ENCODE measurements around the gene B3GNT3. TPM values are rescaled to one million over a fixed set of nuclear protein-coding genes. Genes with fewer than 3 reads are reported as not detected.

B3GNT3 gene
- total and polyA plus RNA-seq, 2 donors (not counting 1 experiment from before 2014, with no cell fraction given), result 0.06 TPM; not detected in 1

DNA sequence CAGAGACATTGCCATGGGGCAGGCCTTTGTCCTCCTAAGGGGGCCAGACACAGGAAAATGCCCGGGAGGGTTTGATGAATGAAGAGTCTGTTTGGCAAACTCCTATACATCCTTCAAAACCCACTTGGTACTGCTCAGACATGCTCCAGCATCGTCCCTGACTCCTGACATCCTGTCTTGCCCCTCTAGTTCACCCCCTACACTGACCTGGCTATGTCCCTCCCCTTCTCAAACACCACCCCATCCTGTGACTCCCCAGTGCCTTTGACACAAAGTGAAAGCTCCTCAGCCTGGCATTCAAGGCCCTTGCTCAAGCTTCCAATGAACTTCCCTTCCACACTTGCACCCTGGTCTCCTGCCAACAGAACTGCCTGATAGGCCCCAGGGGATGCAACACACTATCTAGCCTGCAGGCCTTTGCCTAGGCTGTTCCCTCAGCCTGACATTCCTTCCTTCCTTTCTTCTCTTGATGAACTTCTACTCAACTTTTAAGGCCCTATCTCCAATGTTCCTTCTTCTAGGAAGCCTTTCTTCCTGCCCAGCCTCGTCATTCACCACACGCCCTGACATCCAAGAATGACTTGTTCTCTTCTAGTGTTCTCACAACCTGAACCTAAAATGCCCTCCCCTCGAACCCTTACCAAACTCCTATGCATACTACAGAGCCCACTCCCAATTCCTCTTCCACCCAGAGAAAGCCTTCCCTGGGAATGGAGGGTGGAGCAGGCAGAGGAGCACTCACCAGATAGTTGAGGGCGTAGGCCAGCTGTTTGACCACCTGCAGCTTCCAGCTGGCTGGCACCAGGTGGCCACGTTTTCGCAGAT, 40.5 kb downstream of the B3GNT3 start:
- no peaks in the 10 kb centered on the region for H3K27me3 ChIP-seq (replicated peaks in 1 of 4; ENCODE audit: control extremely low read depth in 1 of 4, control insufficient read depth in 3 of 4, insufficient read depth in 4 of 4, low read length in 3 of 4)
- no peaks in the 10 kb centered on the region for H3K4me1 Mint-ChIP-seq
- H3K79me2 ChIP-seq (ENCODE audit: control insufficient read depth, insufficient read depth, low read length), result peaks cover 10% of the 10 kb centered on the region
- H3K9me3 Mint-ChIP-seq (ENCODE audit: insufficient read depth), result no peaks in the 10 kb centered on the region
- H4K20me1 ChIP-seq (ENCODE audit: control insufficient read depth, insufficient read depth, low read length, poor library complexity, severe bottlenecking), result peaks cover 24% of the 10 kb centered on the region
- ATAC-seq (ENCODE audit: low read depth) (no peak), DNase-seq (no peak)
- no peaks in the 10 kb centered on the region for H3K4me1 ChIP-seq (ENCODE audit: control insufficient read depth in 2 of 2, insufficient read depth in 2 of 2, low read length in 2 of 2)
- H3K27me3 Mint-ChIP-seq, result no peaks in the 10 kb centered on the region
- ChIA-PET CTCF (no interaction called here), POLR2A (interaction anchor here (0.7 kb wide), 1 partner anchor 9 kb away, joined by 3 read pairs; no protein-coding TSS in a partner anchor)
- H3K27ac Mint-ChIP-seq, result peak overlapping the region; percentile 59
- H3K27ac ChIP-seq (ENCODE audit: low read length in 2 of 2), result no peak overlapping the region
- TF ChIP-seq EZH2 (IDR thresholded peaks at IDR 0.05; ENCODE audit: borderline replicate concordance, insufficient read depth, low read depth, low read length, poor library complexity, severe bottlenecking), result no peak
- TF ChIP-seq, protein P1, sequence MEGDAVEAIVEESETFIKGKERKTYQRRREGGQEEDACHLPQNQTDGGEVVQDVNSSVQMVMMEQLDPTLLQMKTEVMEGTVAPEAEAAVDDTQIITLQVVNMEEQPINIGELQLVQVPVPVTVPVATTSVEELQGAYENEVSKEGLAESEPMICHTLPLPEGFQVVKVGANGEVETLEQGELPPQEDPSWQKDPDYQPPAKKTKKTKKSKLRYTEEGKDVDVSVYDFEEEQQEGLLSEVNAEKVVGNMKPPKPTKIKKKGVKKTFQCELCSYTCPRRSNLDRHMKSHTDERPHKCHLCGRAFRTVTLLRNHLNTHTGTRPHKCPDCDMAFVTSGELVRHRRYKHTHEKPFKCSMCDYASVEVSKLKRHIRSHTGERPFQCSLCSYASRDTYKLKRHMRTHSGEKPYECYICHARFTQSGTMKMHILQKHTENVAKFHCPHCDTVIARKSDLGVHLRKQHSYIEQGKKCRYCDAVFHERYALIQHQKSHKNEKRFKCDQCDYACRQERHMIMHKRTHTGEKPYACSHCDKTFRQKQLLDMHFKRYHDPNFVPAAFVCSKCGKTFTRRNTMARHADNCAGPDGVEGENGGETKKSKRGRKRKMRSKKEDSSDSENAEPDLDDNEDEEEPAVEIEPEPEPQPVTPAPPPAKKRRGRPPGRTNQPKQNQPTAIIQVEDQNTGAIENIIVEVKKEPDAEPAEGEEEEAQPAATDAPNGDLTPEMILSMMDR (IDR thresholded peaks at IDR 0.05), result no peak
- no peak overlapping the region for H3K4me2 ChIP-seq (replicated peaks; ENCODE audit: low read depth, low read length, poor library complexity, severe bottlenecking)
- no peak overlapping the region for H3K9ac ChIP-seq (ENCODE audit: low read length)
- H2AFZ ChIP-seq (ENCODE audit: insufficient read depth, low read depth, low read length, poor library complexity, severe bottlenecking), result no peak overlapping the region
- no peak overlapping the region for H3K4me3 ChIP-seq (ENCODE audit: control extremely low read depth in 1 of 5, extremely low read depth in 1 of 5, insufficient read depth in 1 of 5, low read depth in 2 of 5, low read length in 4 of 5)
- H3K9me3 ChIP-seq (ENCODE audit: control extremely low read depth in 1 of 3, control insufficient read depth in 2 of 3, insufficient read depth in 1 of 3, low read length in 2 of 3), result peaks cover 0 to 7% (median 0%) of the 10 kb centered on the region in 3 donors
- WGBS (ENCODE audit: insufficient coverage), result 94% methylated on average over 5 of the region's 8 CpGs
- intact Hi-C loops (cut with micrococcal nuclease), result no loop called here
- peaks cover 1 to 84% of the 10 kb centered on the region in 2 experiments for H3K36me3 ChIP-seq (replicated peaks in 1 of 2; ENCODE audit: control extremely low read depth in 1 of 2, control insufficient read depth in 1 of 2, extremely low read depth in 1 of 2, insufficient read depth in 2 of 2, low read length in 1 of 2)
- H3K4me3 Mint-ChIP-seq, result no peak overlapping the region

DNA sequence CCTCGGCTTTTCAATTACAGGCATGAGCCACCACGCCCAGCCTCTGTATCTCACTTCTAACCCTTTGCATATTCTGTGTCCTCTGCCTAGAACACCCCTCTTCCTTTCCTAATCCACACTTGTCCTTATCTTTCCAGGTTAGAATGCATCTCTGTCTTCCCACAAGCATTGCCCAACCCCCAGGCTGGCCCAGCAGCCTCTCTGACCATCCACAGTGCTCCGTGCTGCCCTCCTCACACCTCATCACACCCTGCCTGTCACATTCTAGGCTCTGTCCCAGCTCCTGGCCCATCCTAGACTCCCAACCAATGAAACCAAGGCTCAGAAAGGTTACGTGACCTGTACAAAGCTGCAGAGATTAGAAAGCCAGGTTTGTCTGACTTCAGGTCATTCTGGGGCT, 41.6 kb downstream of the B3GNT3 start:
- Histone ChIP-seq H3K4me3 (ENCODE audit: control extremely low read depth in 1 of 5, extremely low read depth in 1 of 5, insufficient read depth in 1 of 5, low read depth in 2 of 5, low read length in 4 of 5) (no peak overlapping the region), H3K9ac (ENCODE audit: low read length) (no peak overlapping the region), H3K9me3 (ENCODE audit: control extremely low read depth in 1 of 3, control insufficient read depth in 2 of 3, insufficient read depth in 1 of 3, low read length in 2 of 3) (peaks cover 0 to 2% (median 0%) of the 10 kb centered on the region in 3 donors), H3K79me2 (ENCODE audit: control insufficient read depth, insufficient read depth, low read length) (peaks cover 18% of the 10 kb centered on the region), H2AFZ (ENCODE audit: insufficient read depth, low read depth, low read length, poor library complexity, severe bottlenecking) (no peak overlapping the region), H3K27me3 (replicated peaks in 1 of 4; ENCODE audit: control extremely low read depth in 1 of 4, control insufficient read depth in 3 of 4, insufficient read depth in 4 of 4, low read length in 3 of 4) (no peaks in the 10 kb centered on the region), H4K20me1 (ENCODE audit: control insufficient read depth, insufficient read depth, low read length, poor library complexity, severe bottlenecking) (peaks cover 24% of the 10 kb centered on the region), H3K4me2 (replicated peaks; ENCODE audit: low read depth, low read length, poor library complexity, severe bottlenecking) (no peak overlapping the region), H3K4me1 (ENCODE audit: control insufficient read depth in 2 of 2, insufficient read depth in 2 of 2, low read length in 2 of 2) (no peaks in the 10 kb centered on the region), H3K36me3 (replicated peaks in 1 of 2; ENCODE audit: control extremely low read depth in 1 of 2, control insufficient read depth in 1 of 2, extremely low read depth in 1 of 2, insufficient read depth in 2 of 2, low read length in 1 of 2) (peaks cover 1 to 88% of the 10 kb centered on the region in 2 experiments), H3K27ac (ENCODE audit: low read length in 2 of 2) (peak overlapping the region in 1 of 2 donors; percentile 30)
- Mint-ChIP-seq H3K27me3 (no peaks in the 10 kb centered on the region), H3K4me3 (no peak overlapping the region), H3K9me3 (ENCODE audit: insufficient read depth) (no peaks in the 10 kb centered on the region), H3K4me1 (no peaks in the 10 kb centered on the region), H3K27ac (no peak overlapping the region)
- intact Hi-C loops (cut with micrococcal nuclease), result no loop called here
- no peak for TF ChIP-seq EZH2 (IDR thresholded peaks at IDR 0.05; ENCODE audit: borderline replicate concordance, insufficient read depth, low read depth, low read length, poor library complexity, severe bottlenecking)
- TF ChIP-seq, protein P1 (IDR thresholded peaks at IDR 0.05), result no peak
- 100% methylated on average over 2 of the region's 4 CpGs for WGBS (ENCODE audit: insufficient coverage)
- DNase-seq (no peak), ATAC-seq (ENCODE audit: low read depth) (no peak)
- ChIA-PET POLR2A (no interaction called here), CTCF (no interaction called here)

All from B cell (primary cell).